Measurements from ENCODE around the gene PRPSAP1. TPM values are rescaled to one million over a fixed set of nuclear protein-coding genes. Genes with fewer than 3 reads are reported as not detected.

The PRPSAP1 gene
- total RNA-seq, 1 donor from 2014 or later, result 60.2 TPM

DNA sequence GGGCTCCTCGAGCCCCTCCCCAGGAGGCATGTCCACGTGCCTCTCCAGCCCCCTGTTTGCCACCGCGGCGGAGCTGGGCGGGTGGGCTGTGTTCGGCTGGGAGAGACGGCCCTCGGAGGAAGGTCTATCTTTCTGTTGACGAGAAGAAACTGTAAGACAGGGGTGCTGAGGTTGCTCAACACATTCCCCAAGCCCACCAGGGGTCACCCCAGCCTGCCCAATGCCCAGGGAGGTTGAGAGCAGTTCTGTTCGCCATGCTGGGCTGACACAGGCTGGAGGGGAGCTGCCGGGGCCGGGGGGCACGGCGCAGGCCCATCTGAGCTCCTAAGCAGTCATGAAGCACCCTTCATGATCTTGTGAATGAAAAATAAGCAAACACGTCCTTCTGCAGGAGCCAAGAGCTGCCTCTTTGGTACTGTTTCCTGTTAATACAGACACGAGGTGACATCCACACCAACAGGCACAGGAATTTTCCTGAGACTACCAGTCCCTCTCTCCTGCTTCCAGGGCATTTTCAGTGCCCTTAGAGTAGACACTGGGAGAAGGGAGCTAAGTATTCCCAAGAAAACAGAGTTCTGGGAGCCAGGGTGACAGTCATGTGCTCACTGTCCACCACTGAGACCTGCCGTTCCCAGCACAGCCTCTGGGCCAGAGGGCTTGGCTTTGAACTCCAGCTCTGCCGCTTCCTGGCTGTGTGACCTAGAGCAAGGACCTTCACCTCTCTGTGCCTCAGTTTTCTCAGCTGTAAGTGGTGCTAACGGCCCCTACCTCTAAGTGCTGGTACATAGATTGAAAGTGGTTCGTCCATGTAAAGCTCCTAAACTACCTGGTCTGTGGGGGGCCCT lies 79.4 kb downstream of the PRPSAP1 start:
- peaks cover 16% of the 10 kb centered on the region for H3K36me3 ChIP-seq
- no peaks in the 10 kb centered on the region for H3K9me3 ChIP-seq
- DNase-seq (peak; percentile 58), ATAC-seq (no peak)
- H3K27ac ChIP-seq, result peak overlapping the region; percentile 58
- no peaks in the 10 kb centered on the region for H3K27me3 ChIP-seq
- intact Hi-C loops (cut with DNase I), result no loop called here
- no peak overlapping the region for H3K4me3 ChIP-seq
- TF ChIP-seq, protein P1, sequence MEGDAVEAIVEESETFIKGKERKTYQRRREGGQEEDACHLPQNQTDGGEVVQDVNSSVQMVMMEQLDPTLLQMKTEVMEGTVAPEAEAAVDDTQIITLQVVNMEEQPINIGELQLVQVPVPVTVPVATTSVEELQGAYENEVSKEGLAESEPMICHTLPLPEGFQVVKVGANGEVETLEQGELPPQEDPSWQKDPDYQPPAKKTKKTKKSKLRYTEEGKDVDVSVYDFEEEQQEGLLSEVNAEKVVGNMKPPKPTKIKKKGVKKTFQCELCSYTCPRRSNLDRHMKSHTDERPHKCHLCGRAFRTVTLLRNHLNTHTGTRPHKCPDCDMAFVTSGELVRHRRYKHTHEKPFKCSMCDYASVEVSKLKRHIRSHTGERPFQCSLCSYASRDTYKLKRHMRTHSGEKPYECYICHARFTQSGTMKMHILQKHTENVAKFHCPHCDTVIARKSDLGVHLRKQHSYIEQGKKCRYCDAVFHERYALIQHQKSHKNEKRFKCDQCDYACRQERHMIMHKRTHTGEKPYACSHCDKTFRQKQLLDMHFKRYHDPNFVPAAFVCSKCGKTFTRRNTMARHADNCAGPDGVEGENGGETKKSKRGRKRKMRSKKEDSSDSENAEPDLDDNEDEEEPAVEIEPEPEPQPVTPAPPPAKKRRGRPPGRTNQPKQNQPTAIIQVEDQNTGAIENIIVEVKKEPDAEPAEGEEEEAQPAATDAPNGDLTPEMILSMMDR (IDR thresholded peaks at IDR 0.05), result no peak
- peaks cover 52% of the 10 kb centered on the region for H3K4me1 ChIP-seq

DNA sequence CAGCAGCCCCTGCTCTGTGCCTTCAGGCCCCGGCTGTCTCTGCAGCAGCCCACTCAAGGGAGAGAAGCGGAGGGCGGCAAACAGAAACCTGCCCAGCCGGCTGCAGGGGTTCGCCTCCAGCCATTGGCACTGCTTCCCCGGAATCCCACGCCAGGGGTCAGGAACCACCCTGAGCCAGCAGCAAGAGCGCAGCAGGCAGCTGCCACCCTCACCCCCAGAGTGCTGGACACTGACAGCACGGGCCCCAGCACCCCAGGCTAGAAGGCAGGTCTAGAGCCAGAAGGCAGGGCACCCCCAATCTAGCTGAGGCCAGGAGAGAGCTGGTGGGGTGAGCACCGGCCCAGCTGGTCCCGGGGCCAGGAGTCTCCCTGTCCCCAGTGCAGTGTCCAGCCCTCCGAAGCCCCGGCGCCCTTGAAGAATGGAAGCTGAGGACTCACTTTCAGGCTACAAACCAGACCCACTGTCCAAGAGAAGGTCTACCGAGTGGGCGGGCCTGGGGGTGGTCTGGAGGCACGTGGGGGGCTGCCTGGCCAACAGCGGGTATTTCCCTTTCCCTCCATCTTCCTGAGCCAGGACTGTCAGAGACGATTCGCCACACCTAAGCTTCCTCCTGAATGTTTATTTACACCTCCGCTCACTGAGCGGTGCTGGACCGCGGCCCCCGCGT lies 80.1 kb downstream of the PRPSAP1 start:
- DNase-seq (peak; percentile 67), ATAC-seq (no peak)
- Histone ChIP-seq H3K36me3 (peaks cover 19% of the 10 kb centered on the region), H3K27me3 (no peaks in the 10 kb centered on the region), H3K4me3 (no peak overlapping the region), H3K27ac (peak overlapping the region; percentile 58), H3K4me1 (peaks cover 55% of the 10 kb centered on the region), H3K9me3 (no peaks in the 10 kb centered on the region)
- TF ChIP-seq, protein P1 (IDR thresholded peaks at IDR 0.05), result no peak
- intact Hi-C loops (cut with DNase I), result no loop called here

DNA sequence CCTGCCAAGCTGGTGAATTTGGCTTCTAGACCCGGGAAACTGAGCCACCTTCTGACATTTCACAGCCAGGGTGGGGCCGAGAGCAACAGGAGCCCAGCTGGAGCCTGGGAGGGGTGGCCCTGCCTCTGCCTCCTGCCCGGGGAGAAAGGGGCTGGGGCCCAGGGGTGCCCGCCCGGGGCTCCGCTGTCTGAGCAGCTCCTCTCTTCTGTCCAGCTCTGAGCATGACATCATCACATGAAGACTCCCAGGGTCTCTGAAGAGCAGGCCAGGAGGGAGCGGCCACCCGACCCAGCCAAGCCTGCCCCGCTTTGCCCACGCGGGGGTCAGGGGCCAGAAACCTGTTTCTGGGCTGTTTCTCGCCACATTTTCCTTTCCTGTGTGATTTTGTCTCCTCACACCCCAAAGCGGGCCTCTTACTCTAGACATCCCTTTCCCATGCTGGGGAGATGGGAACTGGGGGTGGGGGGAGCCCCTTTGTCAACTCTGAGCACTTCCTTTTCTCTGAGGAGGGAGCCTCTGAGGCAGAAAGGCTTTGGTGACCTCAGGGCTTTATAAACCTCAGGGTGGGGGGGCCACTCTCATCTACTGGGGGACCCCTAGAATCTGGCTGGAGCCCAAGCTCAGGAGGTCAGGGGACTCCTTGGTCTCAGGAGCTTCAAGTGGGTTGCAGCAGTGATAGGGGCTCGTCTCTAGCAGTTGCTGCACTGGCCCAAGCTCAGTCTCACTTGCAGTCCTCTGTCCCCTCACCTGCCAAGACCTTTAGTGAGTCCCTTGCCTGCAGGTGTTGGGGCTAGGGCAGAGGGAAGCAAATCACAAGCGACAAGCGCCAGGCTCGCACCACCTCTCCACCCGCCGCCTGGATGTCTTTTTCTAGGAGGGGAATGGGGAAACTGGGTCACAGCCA lies 80.9 kb downstream of the PRPSAP1 start:
- H3K4me1 ChIP-seq, result peaks cover 63% of the 10 kb centered on the region
- H3K9me3 ChIP-seq, result no peaks in the 10 kb centered on the region
- H3K27ac ChIP-seq, result peak overlapping the region; percentile 75
- TF ChIP-seq, protein P1 (IDR thresholded peaks at IDR 0.05), result no peak
- peak overlapping the region; percentile 42 for H3K4me3 ChIP-seq
- H3K27me3 ChIP-seq, result no peaks in the 10 kb centered on the region
- intact Hi-C loops (cut with DNase I), result no loop called here
- ATAC-seq, result peak; percentile 0
- DNase-seq, result no peak
- H3K36me3 ChIP-seq, result peaks cover 19% of the 10 kb centered on the region

DNA sequence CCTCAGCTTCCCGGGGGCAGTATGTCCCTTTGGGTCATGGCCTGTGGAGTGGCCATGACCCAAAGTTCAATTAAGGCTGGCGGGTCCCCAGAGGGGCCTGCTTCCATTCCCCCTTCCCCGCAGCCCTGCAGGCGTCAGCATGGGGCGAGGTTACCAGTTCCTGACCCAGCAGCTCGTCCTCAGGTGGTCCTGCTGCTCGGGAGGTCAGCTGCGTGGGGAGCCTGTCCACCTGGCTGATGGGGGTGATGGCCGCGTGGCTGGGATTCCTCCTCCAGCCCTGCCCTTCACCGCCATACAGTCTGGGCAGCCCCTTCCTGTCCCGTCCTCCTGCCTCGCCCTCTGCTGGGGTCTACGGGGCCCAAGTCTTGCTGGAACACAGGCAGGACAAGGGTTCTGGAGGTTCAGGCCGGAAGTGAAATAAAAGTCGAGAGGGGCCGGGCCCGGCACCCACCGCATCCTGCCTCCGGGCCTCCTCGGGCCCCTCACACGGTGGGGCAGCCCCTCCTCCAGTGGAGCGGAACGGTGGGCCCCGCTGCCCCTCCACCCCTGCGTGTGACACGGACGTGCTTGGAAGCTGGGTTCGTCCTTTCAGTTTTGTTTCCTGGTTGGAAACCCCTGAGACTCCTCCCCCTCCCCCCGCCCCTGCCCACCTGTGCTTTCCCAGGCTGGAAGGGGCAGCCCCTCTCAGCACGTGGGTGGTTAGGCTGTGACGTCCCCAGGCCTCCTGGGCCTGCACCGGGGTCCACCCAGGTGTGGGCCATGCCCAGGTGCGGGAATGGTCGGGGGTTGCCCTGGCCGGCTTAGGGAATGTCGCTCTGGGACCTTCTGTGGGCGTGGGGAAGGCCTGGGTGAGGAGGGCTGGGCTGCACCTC lies 81.8 kb downstream of the PRPSAP1 start:
- Histone ChIP-seq H3K36me3 (peaks cover 19% of the 10 kb centered on the region), H3K9me3 (no peaks in the 10 kb centered on the region), H3K4me3 (peak overlapping the region; percentile 42), H3K4me1 (peaks cover 72% of the 10 kb centered on the region), H3K27ac (peak overlapping the region; percentile 75), H3K27me3 (no peaks in the 10 kb centered on the region)
- peak; percentile 76 for DNase-seq
- intact Hi-C loops (cut with DNase I), result no loop called here
- TF ChIP-seq, protein P1 (IDR thresholded peaks at IDR 0.05), result no peak
- ATAC-seq, result peak; percentile 6
